ENCODE measurements around the gene ELMO1. TPM values are rescaled to one million over a fixed set of nuclear protein-coding genes. Genes with fewer than 3 reads are reported as not detected.

The ELMO1 gene
- total RNA-seq, 1 experiment from 2014 or later: 1.1 TPM

- CTCF ChIA-PET: no interaction called here
These were observed 33.1 kb upstream of the ELMO1 start for GRCh38 chr7:37481722-37482288.

More at GRCh38 chr7:37481722-37482288, 33.1 kb upstream of the ELMO1 start:
- ATAC-seq (no peak), DNase-seq (ENCODE audit: low read depth, low spot score) (no peak)
- Histone ChIP-seq H3K27me3 (ENCODE audit: insufficient read depth, low read length) (peaks cover 14% of the 10 kb centered on the region), H3K4me3 (replicated peaks in 1 of 2; ENCODE audit: low read depth in 1 of 2, low read length in 2 of 2) (no peak overlapping the region), H2AFZ (ENCODE audit: low read depth, low read length, poor library complexity, severe bottlenecking) (no peak overlapping the region), H3K9ac (ENCODE audit: low read length) (no peak overlapping the region), H3K27ac (ENCODE audit: low read depth, low read length) (no peak overlapping the region), H3K79me2 (ENCODE audit: insufficient read depth, low read length) (no peaks in the 10 kb centered on the region), H3K4me2 (ENCODE audit: low read length) (no peak overlapping the region), H3K36me3 (ENCODE audit: control insufficient read depth in 1 of 2, insufficient read depth in 2 of 2, low read length in 2 of 2) (no peaks in the 10 kb centered on the region), H3K9me3 (ENCODE audit: control insufficient read depth in 1 of 2, insufficient read depth in 1 of 2, low read depth in 1 of 2, low read length in 2 of 2) (no peaks in the 10 kb centered on the region), H3K9me2 (ENCODE audit: insufficient read depth) (no peaks in the 10 kb centered on the region), H3K4me1 (ENCODE audit: control insufficient read depth in 1 of 2, insufficient read depth in 2 of 2, low read length in 2 of 2) (no peaks in the 10 kb centered on the region), H4K20me1 (ENCODE audit: insufficient read depth) (no peaks in the 10 kb centered on the region)
- TF ChIP-seq POLR2AphosphoS5 (IDR thresholded peaks at IDR 0.05; ENCODE audit: low read depth, low read length): no peak
- TF ChIP-seq SRF (IDR thresholded peaks at IDR 0.05; ENCODE audit: low read depth): no peak
- no peak for TF ChIP-seq TCF7L2 (IDR thresholded peaks at IDR 0.05; ENCODE audit: borderline replicate concordance, extremely low read depth, insufficient read depth, insufficient read length)
- no peak for TF ChIP-seq ATF3 (IDR thresholded peaks at IDR 0.05)
- no peak for TF ChIP-seq YY1 (IDR thresholded peaks at IDR 0.05; ENCODE audit: extremely low read depth, insufficient replicate concordance, low read depth, low read length)
- TF ChIP-seq CBX3 (IDR thresholded peaks at IDR 0.05; ENCODE audit: low read depth): no peak
- no peak for TF ChIP-seq JUND (IDR thresholded peaks at IDR 0.05)
- TF ChIP-seq POLR2A (IDR thresholded peaks at IDR 0.05; ENCODE audit: borderline replicate concordance, extremely low read depth, insufficient read depth, insufficient read length): no peak
- TF ChIP-seq EGR1 (IDR thresholded peaks at IDR 0.05; ENCODE audit: low read depth): no peak
- no peak for TF ChIP-seq ZFX (IDR thresholded peaks at IDR 0.05)
- no peak for TF ChIP-seq RAD21 (IDR thresholded peaks at IDR 0.05; ENCODE audit: low read depth)
- no peak for TF ChIP-seq EZH2phosphoT487 (IDR thresholded peaks at IDR 0.05; ENCODE audit: borderline replicate concordance)
- TF ChIP-seq FOSL1 (IDR thresholded peaks at IDR 0.05; ENCODE audit: low read depth): no peak
- TF ChIP-seq ZNF274 (IDR thresholded peaks at IDR 0.05; ENCODE audit: low read depth, low read length): no peak
- TF ChIP-seq SP1 (IDR thresholded peaks at IDR 0.05; ENCODE audit: low read depth): no peak
- no peak for TF ChIP-seq ELF1 (IDR thresholded peaks at IDR 0.05; ENCODE audit: borderline replicate concordance, low read depth)
- TF ChIP-seq REST (IDR thresholded peaks at IDR 0.05; ENCODE audit: low read depth): no peak
- no peak for TF ChIP-seq MAX (IDR thresholded peaks at IDR 0.05)
- no peak for TF ChIP-seq SIN3A (IDR thresholded peaks at IDR 0.05; ENCODE audit: low read depth)
- intact Hi-C loops (cut with micrococcal nuclease): no loop called here
- ChIA-PET POLR2A (no interaction called here), RAD21 (ENCODE audit: low non-redundant PET in 1 of 2, low total read pairs in 2 of 2, uncharacterized antibody in 2 of 2, unreplicated experiment in 2 of 2) (no interaction called here)
- BruUV-seq (replicated peaks): no TSS peak
